ENCODE data around the gene CLEC2A.

- TF ChIP-seq, protein P1, sequence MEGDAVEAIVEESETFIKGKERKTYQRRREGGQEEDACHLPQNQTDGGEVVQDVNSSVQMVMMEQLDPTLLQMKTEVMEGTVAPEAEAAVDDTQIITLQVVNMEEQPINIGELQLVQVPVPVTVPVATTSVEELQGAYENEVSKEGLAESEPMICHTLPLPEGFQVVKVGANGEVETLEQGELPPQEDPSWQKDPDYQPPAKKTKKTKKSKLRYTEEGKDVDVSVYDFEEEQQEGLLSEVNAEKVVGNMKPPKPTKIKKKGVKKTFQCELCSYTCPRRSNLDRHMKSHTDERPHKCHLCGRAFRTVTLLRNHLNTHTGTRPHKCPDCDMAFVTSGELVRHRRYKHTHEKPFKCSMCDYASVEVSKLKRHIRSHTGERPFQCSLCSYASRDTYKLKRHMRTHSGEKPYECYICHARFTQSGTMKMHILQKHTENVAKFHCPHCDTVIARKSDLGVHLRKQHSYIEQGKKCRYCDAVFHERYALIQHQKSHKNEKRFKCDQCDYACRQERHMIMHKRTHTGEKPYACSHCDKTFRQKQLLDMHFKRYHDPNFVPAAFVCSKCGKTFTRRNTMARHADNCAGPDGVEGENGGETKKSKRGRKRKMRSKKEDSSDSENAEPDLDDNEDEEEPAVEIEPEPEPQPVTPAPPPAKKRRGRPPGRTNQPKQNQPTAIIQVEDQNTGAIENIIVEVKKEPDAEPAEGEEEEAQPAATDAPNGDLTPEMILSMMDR (IDR thresholded peaks at IDR 0.05; ENCODE audit: insufficient read depth, low read length), result no peak
- TF ChIP-seq POLR2AphosphoS5 (IDR thresholded peaks at IDR 0.05; ENCODE audit: low read depth), result no peak
Measured at GRCh38 chr12:9869307-9870161, 62.6 kb downstream of the CLEC2A start, which contains the start of gene CLEC2B.

Measured in HL-60 (cell line).